NCI-H2227 (cell line): ENCODE results near the gene ASTN2.
"Not testable (repeated sequence)": the region's sequence is repeated elsewhere in the genome, so short reads cannot be mapped to it uniquely, and the experiment has no call there.

ENCODE experiments used
- DNase-seq: peaks from one replicate; lab custom pipeline; 2025; ENCODE audit not compliant: unreplicated experiment; lab: John Stamatoyannopoulos, UW

ASTN2 gene

GRCh38 chr9:116716438-116716837 is 698.4 kb downstream of the ASTN2 start:
- DNase-seq: no peak

GRCh38 chr9:116715751-116716150 is 699.1 kb downstream of the ASTN2 start:
- DNase-seq: no peak

- no peak for DNase-seq
Measured at GRCh38 chr9:116713271-116713670, 701.6 kb downstream of the ASTN2 start.

- DNase-seq: no peak
Measured at GRCh38 chr9:116712781-116713180, 702.1 kb downstream of the ASTN2 start.

GRCh38 chr9:116706310-116707290 is 708.3 kb downstream of the ASTN2 start:
- no peak for DNase-seq

GRCh38 chr9:116705531-116705930 is 709.3 kb downstream of the ASTN2 start:
- no peak for DNase-seq

- DNase-seq: no peak
Measured at GRCh38 chr9:116704470-116704869, 710.4 kb downstream of the ASTN2 start.

- DNase-seq: no peak
Measured at GRCh38 chr9:116703634-116704033, 711.2 kb downstream of the ASTN2 start.

- DNase-seq: no peak
Measured at GRCh38 chr9:116701940-116702642, 712.8 kb downstream of the ASTN2 start.

GRCh38 chr9:116700882-116701865 is 713.7 kb downstream of the ASTN2 start:
- DNase-seq: peak; percentile 3

GRCh38 chr9:116700279-116700678 is 714.6 kb downstream of the ASTN2 start:
- DNase-seq: no peak

- no peak for DNase-seq
Measured at GRCh38 chr9:116697887-116698286, 717.0 kb downstream of the ASTN2 start.

GRCh38 chr9:116697362-116697761 is 717.5 kb downstream of the ASTN2 start:
- DNase-seq: no peak

GRCh38 chr9:116695438-116695837 is 719.4 kb downstream of the ASTN2 start:
- no peak for DNase-seq

GRCh38 chr9:116694785-116695291 is 720.0 kb downstream of the ASTN2 start:
- DNase-seq: no peak

- DNase-seq: no peak
Measured at GRCh38 chr9:116693233-116693731, 721.6 kb downstream of the ASTN2 start.

GRCh38 chr9:116692616-116693015 is 722.2 kb downstream of the ASTN2 start:
- DNase-seq: no peak

- no peak for DNase-seq
Measured at GRCh38 chr9:116691607-116692006, 723.2 kb downstream of the ASTN2 start.

- DNase-seq: not testable (repeated sequence)
Measured at GRCh38 chr9:116690805-116691204, 724.1 kb downstream of the ASTN2 start.

- no peak for DNase-seq
Measured at GRCh38 chr9:116689486-116690032, 725.3 kb downstream of the ASTN2 start.
